Esophagus squamous epithelium (tissue), 4 donors: ENCODE measurements around the gene THSD8.

ENCODE experiments used
- POLR2A ChIP-seq, 4 donors: fragments of 450-650 bp; IDR thresholded peaks; one replicate each; pipeline ENCODE4 v1.6.1; 2017; ENCODE audit warnings: antibody characterized with exemption in 4 of 4, mild to moderate bottlenecking in 4 of 4, moderate library complexity in 3 of 4
- TF ChIP-seq, protein P1 (sequence below), 6 experiments: fragments of 450-650 bp in 4 of 6; fragments of 200-600 bp in 2 of 6; sonication (generic) in 2 of 6; IDR thresholded peaks; one replicate each; pipeline ENCODE4 v1.5.1; 2016 to 2019; ENCODE audit warnings: antibody characterized with exemption in 6 of 6, mild to moderate bottlenecking in 4 of 6, moderate library complexity in 4 of 6

DNA sequence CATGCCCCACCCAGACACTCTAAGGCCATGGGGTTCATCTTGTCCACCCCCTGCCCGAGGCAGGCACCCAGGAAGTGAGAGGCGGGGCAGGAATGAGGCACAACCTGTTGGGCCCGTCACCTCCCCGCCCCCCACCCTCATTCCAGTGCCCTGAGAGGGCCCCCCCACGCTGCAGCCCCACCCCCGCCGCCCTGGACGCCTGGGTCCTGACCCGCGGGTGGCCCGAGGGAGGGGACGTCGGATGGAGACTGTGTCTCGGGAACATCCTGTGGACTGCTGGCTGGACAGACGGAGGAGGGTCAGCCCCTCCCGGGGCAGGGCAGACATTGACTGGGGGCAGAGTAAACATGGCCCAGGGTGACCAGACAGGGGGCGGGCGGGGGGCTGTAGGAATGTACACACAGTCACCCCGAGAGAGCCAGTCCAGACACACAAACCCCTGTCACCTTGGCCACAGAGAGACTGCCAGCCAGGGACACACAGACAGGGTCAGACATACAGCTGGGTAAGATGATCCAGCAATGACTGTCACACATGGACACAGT lies 17.9 kb upstream of the THSD8 start:
- TF ChIP-seq, protein P1, sequence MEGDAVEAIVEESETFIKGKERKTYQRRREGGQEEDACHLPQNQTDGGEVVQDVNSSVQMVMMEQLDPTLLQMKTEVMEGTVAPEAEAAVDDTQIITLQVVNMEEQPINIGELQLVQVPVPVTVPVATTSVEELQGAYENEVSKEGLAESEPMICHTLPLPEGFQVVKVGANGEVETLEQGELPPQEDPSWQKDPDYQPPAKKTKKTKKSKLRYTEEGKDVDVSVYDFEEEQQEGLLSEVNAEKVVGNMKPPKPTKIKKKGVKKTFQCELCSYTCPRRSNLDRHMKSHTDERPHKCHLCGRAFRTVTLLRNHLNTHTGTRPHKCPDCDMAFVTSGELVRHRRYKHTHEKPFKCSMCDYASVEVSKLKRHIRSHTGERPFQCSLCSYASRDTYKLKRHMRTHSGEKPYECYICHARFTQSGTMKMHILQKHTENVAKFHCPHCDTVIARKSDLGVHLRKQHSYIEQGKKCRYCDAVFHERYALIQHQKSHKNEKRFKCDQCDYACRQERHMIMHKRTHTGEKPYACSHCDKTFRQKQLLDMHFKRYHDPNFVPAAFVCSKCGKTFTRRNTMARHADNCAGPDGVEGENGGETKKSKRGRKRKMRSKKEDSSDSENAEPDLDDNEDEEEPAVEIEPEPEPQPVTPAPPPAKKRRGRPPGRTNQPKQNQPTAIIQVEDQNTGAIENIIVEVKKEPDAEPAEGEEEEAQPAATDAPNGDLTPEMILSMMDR (IDR thresholded peaks at IDR 0.05) = no peak
- no peak for TF ChIP-seq POLR2A (IDR thresholded peaks at IDR 0.05)
